ENCODE data around the gene OR2T27.
"Not testable (repeated sequence)": the region's sequence is repeated elsewhere in the genome, so short reads cannot be mapped to it uniquely, and the experiment has no call there.

The OR2T27 gene, protein sequence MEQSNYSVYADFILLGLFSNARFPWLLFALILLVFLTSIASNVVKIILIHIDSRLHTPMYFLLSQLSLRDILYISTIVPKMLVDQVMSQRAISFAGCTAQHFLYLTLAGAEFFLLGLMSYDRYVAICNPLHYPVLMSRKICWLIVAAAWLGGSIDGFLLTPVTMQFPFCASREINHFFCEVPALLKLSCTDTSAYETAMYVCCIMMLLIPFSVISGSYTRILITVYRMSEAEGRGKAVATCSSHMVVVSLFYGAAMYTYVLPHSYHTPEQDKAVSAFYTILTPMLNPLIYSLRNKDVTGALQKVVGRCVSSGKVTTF

DNA sequence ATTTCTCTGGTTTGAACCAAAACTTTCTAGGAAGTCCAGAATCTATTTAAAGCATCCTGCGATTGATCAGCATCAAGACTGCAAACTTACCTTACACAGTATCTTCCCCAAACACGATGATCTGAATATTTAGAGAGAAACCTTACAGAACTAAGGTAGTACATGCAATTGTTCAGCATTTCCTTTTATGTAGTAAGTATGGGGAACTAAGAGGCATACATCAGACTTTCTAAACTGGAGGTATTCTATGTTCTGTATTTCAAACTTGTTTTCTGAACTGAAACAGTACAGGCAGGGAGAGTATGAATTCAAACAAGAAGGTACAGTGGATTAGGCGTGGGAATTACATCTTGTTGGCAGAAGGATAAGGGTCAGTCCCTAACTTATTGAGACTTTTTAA, at the start of gene OR2T27:
Gene OR2T27, minus strand, starts transcription at position 175 of the 400 bp plus-strand sequence. CDS start 4,644 bp downstream, outside the sequence.
- not testable (repeated sequence) for DNase-seq (ENCODE audit: low read depth); H3K4me3 ChIP-seq (ENCODE audit: low read depth, low read length)

DNA sequence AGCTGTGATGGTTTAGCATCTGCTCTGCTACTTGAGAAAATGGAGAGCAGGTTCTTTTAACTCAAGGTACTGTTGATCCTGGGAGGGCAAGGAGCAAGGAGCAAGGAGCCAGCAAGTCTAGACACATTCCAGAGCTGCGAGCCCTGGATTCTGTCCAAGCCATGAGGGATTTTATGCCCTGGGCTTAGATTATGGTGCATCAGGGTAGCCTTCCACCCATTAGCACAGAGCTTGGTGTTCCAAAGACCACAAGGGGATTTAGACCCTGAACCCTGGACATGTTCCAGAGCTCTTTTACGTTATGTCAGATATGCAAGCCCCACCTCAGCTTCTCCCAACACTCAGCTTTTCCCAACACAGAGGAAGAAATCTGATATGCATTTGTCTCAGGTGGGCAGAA, 49.3 kb upstream of the OR2T27 start:
- TF ChIP-seq, protein P1, sequence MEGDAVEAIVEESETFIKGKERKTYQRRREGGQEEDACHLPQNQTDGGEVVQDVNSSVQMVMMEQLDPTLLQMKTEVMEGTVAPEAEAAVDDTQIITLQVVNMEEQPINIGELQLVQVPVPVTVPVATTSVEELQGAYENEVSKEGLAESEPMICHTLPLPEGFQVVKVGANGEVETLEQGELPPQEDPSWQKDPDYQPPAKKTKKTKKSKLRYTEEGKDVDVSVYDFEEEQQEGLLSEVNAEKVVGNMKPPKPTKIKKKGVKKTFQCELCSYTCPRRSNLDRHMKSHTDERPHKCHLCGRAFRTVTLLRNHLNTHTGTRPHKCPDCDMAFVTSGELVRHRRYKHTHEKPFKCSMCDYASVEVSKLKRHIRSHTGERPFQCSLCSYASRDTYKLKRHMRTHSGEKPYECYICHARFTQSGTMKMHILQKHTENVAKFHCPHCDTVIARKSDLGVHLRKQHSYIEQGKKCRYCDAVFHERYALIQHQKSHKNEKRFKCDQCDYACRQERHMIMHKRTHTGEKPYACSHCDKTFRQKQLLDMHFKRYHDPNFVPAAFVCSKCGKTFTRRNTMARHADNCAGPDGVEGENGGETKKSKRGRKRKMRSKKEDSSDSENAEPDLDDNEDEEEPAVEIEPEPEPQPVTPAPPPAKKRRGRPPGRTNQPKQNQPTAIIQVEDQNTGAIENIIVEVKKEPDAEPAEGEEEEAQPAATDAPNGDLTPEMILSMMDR (IDR thresholded peaks at IDR 0.05; ENCODE audit: control insufficient read depth, extremely low read depth, insufficient read depth): no peak
- no peak overlapping the region for H3K4me3 ChIP-seq (ENCODE audit: low read depth, low read length)
- DNase-seq (ENCODE audit: low read depth): no peak

DNA sequence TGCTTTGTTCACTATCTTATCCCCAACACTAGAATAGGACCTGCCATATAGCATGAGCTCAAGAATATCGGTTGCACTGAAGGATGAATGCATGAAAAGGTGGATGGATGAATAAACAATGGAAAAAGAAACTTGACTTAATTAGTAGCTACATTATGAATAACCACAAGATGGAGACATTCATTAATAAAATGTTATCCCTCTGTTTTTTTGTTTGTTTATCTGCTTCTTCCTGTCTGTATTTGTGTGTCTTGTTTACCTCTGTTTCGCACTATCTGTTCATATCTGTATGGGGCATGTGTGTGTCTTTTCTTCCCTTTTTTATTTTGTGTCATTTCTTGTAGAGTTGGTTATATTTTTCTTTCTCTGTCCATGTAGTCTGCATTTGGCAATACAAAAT, 48.3 kb upstream of the OR2T27 start:
- H3K4me3 ChIP-seq (ENCODE audit: low read depth, low read length): no peak overlapping the region
- no peak for DNase-seq (ENCODE audit: low read depth)

DNA sequence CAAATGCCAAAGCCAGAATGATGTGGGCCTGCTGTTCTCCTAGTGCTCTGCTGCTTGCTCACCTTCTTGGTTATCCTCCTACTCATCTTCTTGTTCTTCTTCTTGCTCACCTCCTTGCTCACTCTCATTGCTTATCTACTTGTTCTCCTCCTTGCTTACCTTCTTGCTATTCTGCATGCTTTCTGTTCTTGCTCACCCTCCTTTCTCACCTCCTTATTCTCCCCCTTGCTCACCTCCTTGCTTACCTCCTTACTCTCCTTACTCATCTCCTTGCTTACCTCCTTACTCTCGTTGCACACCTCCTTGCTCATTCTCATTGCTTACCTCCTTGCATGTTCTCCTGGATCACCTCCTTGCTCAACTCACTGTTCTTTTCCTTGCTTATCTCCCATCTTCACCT, 47.4 kb upstream of the OR2T27 start, which contains the start of gene OR14I1:
Gene OR14I1, minus strand, starts transcription at position 53 of the 400 bp plus-strand sequence.
- H3K4me3 ChIP-seq (ENCODE audit: low read depth, low read length): no peak within 1 kb of the TSS
- DNase-seq (ENCODE audit: low read depth): no peak
- TF ChIP-seq, protein P1 (IDR thresholded peaks at IDR 0.05; ENCODE audit: control insufficient read depth, extremely low read depth, insufficient read depth): no peak

More for the DNA sequence above, 48.3 kb upstream of the OR2T27 start:
- TF ChIP-seq, protein P1 (IDR thresholded peaks at IDR 0.05; ENCODE audit: control insufficient read depth, extremely low read depth, insufficient read depth): peak; percentile 14; the same call in 1 of the 2 replicates

DNA sequence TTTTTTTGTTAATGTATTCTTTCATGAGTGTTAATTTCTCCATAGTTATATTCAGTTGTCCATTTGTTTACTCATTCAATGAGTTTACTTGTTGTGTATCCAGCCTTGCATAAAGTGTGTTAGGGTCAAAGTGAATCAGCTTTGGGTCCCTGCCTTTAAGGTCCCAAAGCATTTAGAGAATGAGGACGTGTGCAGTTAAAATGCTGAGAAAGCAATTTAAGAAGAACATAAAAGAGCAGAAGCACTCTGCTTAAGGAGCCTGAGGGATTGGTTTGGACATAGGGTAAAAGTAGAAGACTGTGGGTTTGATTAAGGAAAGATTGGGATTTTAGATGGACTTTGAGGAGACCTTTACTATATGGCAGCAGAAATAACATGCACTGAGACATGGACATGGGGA, 43.8 kb upstream of the OR2T27 start:
- no peak overlapping the region for H3K4me3 ChIP-seq (ENCODE audit: low read depth, low read length)
- no peak for DNase-seq (ENCODE audit: low read depth)
- TF ChIP-seq, protein P1 (IDR thresholded peaks at IDR 0.05; ENCODE audit: control insufficient read depth, extremely low read depth, insufficient read depth): no peak

DNA sequence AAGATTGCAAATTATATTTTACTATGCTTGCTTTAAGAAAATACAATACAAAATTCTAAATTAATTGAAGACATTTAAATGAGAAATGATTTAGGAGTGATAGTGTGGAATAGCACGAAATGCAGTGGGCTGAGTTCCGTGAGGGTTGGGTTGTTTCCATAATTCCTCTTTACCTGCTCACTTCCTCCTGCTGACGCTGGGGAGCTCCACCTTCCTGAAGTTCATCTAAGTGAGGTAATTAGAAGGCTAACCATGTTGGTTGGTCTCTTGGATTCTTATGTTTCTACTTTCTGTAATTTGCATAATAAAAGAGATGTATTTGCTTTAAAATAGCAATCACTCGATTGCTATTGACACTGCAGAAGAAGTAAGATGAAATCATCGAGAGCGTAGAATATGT, 42.6 kb upstream of the OR2T27 start:
- TF ChIP-seq, protein P1 (IDR thresholded peaks at IDR 0.05; ENCODE audit: control insufficient read depth, extremely low read depth, insufficient read depth): no peak
- no peak overlapping the region for H3K4me3 ChIP-seq (ENCODE audit: low read depth, low read length)
- DNase-seq (ENCODE audit: low read depth): no peak

DNA sequence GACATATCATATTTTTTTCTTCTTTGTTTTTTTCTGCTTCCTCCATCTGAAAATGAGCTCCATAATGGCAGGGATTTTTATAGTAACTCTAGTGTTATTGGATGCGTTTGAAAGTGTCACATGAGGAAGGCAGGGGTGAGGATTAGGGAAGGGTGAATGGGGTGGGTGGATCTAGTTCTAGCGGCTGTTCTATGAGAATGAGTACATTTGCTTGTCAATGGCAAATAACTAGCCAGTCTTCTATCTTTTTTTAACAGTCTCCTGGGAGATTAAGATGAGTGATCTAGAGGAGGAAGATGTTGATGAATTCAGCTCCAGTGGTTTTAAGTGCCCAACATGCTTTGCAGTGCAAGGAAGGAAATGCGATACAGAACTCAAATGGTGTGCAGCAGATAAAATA, 41.4 kb upstream of the OR2T27 start:
- TF ChIP-seq, protein P1 (IDR thresholded peaks at IDR 0.05; ENCODE audit: control insufficient read depth, extremely low read depth, insufficient read depth): no peak
- DNase-seq (ENCODE audit: low read depth): no peak
- no peak overlapping the region for H3K4me3 ChIP-seq (ENCODE audit: low read depth, low read length)
